ENCODE data around the gene C1GALT1.

- TF ChIP-seq CTCF (IDR thresholded peaks at IDR 0.05) = no peak
- no peak for TF ChIP-seq EP300 (IDR thresholded peaks at IDR 0.05)
- TF ChIP-seq POLR2A (IDR thresholded peaks at IDR 0.05) = no peak
- TF ChIP-seq POLR2AphosphoS5 (IDR thresholded peaks at IDR 0.05) = no peak
Observed at GRCh38 chr7:7256731-7257274, 74.5 kb downstream of the C1GALT1 start.

Measured in upper lobe of left lung (tissue), 4 donors.